Endometrial microvascular endothelial cells (primary cell): ENCODE data around the gene LDLR. TPM values are rescaled to one million over a fixed set of nuclear protein-coding genes. Genes with fewer than 3 reads are reported as not detected.
"Not testable (repeated sequence)": the region's sequence is repeated elsewhere in the genome, so short reads cannot be mapped to it uniquely, and the experiment has no call there.

Source experiments
- in situ Hi-C: cut with HindIII; loops from 2 replicates; pipeline ENCODE4 v1.10.0; 2017; ENCODE audit warnings: low sequenced_read_pairs, low pct_unique_long_range_greater_than_20kb; ENCODE audit errors: inconsistent ontology term
- total RNA-seq: library from RNA; depleted of rRNA; stranded (reverse); fragments of >200 nt; gene quantifications from one replicate; pipeline ENCODE4 v1.2.3, GENCODE V29; 2015; ENCODE audit errors: inconsistent ontology term

Gene LDLR
- total RNA-seq, 1 donor from 2014 or later = 99.5 TPM

DNA sequence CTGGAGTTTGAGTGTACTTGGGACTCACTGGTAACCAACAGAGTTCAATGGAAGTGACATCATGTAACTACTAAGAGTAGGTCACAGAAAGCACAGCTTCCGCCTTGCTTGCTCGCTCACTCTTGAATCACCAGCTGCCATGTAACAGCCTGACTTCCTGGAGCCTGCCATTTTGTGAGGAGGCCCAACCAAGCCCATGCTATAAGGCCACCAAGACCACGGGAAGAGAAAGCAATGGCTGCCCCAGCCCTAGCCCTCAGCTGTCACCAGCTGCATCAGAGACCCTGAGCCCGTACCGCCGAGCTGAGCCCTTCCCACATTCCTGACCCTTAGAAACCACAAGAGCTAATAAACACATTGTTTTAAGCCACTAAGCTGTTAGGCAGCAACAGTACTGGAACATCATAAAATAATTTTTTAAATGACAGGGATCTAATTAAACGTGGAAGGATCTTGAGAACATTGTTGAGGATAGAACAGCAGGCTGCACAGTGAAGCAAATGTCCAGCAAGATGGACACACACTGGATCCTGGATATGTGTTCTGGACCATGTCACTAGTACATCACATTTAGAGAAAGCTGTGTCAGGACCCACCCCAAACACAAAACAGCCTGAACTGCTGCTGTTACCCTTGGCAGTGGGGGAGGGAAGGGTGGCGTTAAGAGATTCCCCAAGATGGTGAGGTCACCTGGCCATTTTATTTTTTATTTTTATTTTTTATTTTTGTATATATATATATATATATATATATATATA, 21.7 kb upstream of the LDLR start:
- in situ Hi-C loops = no loop called here

DNA sequence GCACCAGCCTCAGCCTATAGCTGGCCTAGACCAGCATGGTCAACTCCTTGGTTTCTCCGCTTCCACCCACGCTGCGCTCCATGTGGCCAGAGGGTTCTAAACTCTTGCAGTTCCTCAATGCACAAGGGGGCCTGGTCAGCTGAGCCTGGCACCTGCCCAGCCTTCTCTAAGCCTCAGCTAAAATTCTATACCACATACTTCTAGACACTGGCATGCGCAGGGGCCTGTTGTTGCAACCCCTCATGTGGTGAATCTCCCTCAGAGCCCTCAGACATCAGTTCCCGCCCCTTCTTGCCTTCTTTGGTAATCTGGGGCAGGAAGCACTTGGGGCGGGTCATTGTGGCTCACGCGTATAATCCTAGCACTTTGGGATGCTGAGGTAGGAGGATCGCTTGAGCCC, 19.7 kb upstream of the LDLR start:
- in situ Hi-C loops = no loop called here

DNA sequence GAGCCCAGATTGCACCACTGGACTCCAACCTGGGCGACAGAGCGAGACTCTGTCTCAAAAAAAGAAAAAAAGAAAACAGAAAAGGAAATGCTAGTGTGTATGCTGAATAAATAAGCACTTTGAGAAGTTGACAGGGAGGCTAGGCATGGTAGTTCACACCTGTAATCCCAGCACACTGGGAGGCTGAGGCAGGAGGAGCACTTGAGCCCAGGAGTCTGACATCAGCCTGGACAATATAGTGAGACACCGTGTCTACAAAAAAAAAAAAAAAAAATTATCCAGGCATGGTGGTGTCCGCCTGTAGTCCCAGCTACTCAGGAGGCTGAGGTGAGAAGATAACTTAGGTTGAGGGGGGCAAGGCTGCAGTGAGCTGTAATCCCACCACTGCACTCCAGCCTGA, 19.1 kb upstream of the LDLR start:
- in situ Hi-C loops = no loop called here

DNA sequence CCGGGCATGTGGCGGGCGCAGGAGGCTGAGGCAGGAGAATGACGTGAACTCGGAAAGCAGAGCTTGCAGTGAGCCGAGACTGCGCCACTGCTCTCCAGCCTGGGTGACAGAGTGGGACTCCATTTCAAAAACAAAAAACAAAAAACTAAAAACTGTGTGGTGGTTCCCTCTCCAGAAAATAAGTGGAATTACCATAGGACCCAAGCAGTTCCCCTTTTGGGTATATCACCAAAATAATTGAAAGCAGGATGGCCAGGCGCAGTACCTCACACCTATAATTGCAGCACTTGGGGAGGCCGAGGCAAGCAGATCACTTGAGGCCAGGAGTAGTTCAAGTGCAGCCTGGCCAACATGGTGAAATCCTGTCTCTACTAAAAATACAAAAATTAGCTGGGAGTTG, 15.7 kb upstream of the LDLR start:
- in situ Hi-C loops = no loop called here

DNA sequence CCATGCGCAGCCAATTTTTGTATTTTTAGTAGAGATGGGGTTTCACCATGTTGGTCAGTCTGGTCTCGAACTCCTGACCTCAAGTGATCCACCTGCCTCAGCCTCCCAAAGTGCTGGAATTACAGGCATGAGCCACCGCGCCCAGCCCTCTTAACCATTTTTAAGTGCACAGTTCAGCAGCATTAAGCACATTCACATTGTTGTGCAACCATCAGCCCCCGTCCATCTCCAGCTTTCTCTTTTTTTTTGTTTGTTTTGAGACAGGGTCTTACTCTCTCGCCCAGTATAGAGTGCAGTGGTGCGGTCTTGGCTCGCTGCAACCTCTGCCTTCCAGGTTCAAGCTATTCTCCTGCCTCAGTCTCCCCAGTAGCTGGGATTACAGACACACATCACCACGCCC, 12.5 kb upstream of the LDLR start:
- in situ Hi-C loops = not testable (repeated sequence)

DNA sequence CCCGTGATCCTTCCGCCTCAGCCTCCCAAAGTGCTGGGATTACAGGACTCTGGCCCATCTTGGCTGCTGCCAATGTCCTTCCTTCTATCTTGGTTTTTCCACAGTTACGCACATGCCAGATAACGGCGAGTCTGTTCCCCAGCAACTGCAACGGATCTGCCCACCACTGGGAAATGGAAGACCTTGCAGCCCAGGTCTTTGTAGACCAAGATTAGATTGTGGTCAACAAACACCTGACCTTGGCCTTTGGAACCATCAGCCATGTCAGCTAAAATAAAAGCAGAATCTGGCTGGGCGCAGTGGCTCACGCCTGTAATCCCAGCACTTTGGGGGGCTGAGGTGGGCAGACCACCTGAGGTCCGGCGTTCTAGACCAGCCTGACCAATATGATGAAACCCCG, 10.4 kb upstream of the LDLR start:
- in situ Hi-C loops = no loop called here

DNA sequence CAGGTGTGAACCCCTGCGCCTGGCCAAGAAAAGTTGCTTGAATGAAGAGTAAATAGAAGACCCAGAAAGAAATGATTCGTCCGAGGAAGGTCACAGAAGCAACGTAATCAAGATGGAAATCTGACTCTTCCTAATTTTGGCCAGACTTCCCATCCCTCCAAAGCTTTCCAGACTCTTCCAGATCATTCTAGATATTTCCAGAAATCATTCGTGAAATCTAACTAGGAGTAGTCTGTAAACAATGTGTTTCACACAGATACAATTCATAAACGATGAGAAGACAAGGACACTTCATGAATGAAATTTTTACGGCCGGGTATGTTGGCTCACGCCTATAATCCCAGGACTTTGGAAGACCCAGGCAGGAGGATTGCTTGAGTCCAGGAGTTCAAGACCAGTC, 9.3 kb upstream of the LDLR start:
- in situ Hi-C loops = no loop called here

DNA sequence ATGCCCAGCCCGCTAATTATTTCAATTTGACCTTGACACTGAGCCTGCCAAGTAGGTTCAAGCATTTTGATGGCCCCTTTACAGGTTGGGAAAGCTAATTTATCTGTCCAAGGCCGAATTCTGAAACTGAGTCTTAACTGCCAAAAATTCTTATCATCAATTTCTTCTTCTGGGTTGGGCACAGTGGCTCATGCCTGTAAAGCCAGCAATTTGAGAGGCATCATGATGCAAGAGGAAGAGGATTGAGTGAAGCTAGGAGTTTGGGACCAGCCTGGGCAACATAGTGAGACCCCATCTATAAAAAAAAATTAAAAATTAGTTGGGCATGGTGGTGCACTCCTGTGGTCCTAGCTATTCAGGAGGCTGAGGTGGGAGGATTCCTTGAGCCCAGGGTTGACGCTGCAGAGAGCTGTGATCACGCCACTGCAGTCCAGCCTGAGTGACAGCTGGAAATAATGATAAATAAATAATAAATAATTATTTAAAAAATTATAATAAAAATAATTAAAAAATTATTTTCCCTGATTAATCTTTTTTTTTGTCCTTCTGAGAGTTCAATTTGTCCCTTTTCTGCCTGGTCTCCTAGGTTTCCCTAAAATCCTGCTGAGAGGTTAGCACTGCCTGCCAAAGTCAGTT, 1.3 kb upstream of the LDLR start:
- in situ Hi-C loops = no loop called here

DNA sequence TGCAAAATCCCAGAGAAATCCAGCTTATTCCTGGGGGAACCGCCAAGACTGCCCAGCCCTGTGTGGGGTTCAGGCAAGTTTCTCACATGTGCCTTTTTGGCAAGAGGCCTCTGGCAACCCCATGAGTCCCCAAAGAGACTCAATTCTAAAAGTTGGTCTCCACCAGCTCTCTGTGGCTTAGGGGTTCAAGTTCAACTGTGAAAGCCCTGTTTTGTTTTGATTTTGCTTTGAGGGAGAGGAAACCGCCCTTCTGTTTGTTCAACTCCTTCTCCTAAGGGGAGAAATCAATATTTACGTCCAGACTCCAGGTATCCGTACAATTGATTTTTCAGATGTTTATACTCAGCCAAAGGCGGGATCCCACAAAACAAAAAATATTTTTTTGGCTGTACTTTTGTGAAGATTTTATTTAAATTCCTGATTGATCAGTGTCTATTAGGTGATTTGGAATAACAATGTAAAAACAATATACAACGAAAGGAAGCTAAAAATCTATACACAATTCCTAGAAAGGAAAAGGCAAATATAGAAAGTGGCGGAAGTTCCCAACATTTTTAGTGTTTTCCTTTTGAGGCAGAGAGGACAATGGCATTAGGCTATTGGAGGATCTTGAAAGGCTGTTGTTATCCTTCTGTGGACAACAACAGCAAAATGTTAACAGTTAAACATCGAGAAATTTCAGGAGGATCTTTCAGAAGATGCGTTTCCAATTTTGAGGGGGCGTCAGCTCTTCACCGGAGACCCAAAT, 583 bp upstream of the LDLR start:
- in situ Hi-C loops = no loop called here

DNA sequence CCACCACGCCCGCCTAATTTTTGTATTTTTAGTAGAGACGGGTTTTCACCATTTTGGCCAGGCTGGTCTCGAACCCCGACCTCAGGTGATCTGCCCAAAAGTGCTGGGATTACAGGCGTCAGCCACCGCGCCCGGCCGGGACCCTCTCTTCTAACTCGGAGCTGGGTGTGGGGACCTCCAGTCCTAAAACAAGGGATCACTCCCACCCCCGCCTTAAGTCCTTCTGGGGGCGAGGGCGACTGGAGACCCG, 676 bp downstream of the LDLR start:
- in situ Hi-C loops = not testable (repeated sequence)

DNA sequence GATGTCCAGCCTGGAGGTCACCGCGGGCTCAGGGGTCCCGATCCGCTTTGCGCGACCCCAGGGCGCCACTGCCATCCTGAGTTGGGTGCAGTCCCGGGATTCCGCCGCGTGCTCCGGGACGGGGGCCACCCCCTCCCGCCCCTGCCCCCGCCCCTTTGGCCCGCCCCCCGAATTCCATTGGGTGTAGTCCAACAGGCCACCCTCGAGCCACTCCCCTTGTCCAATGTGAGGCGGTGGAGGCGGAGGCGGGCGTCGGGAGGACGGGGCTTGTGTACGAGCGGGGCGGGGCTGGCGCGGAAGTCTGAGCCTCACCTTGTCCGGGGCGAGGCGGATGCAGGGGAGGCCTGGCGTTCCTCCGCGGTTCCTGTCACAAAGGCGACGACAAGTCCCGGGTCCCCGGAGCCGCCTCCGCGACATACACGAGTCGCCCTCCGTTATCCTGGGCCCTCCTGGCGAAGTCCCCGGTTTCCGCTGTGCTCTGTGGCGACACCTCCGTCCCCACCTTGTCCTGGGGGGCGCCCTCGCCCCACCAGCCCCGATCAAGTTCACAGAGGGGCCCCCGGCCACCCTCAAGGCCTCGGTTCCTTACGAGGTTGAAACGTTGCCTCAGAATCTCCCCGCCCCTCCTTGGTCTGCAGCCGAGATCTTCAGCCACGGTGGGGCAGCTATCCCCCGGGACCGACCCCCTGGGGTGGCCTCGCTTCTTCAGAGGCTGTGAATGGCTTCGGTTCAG, 1.2 kb downstream of the LDLR start:
- in situ Hi-C loops = no loop called here

DNA sequence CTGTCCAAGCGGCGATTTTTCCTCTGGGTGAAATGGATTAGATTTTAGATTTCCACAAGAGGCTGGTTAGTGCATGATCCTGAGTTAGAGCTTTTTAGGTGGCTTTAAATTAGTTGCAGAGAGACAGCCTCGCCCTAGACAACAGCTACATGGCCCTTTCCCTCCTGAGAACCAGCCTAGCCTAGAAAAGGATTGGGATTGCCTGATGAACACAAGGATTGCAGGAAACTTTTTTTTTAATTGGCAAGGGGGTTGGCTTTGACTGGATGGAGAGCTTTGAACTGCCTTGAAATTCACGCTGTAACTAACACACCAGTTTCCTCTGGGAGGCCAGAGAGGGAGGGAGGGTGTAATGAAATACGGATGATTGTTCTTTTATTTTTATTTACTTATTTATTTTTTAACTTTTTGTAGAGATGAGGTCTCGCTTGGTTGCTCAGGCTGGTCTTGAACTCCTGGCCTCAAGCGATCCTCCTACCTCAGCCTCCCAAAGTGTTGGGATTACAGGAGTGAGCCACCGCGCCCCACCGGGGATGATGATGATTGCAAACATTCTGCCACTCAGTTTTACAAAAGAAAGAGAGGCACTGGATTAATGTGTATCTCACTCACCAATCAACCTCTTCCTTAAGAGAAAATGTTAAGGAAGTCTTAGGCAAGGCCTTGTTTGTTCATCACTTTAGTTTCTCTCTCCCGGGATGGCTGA, 1.9 kb downstream of the LDLR start:
- in situ Hi-C loops = no loop called here

DNA sequence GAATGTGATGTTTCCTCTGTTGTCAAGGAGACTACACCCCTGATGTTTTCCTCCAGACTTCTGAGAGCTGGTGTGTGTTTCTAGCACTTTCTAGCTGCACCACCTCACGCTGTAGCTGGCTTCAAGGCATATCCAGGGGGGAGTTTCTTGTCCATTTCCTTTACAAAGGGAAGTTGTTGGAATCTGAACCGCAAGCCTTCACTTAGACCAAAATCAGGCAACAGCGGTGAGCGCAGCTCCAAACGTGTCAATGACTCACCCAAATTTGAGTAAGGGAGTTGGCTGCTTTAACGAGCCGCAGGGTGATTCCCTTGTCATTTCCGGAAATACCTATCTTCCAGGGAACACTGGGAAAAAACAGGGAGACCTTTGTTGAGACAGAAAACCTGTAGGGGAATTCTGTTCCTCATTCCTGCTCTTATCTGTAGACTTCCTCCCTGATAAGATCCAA, 2.5 kb downstream of the LDLR start:
- in situ Hi-C loops = no loop called here

DNA sequence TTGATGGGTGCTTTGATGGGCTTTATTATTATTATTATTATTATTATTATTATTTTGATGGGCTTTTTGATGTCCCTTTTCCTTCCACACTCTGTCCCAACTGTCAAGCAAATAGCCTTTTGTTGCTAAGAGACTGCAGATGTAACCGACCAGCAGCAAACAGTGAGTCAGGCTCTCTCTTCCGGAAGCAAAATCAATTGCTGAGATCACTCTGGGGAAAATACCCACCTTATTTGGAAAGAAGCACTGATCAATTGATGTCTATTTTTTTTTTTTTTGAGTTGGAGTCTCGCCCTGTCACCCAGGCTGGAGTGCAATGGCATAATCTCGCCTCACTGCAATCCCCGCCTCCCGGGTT, 2.9 kb downstream of the LDLR start:
- in situ Hi-C loops = no loop called here

DNA sequence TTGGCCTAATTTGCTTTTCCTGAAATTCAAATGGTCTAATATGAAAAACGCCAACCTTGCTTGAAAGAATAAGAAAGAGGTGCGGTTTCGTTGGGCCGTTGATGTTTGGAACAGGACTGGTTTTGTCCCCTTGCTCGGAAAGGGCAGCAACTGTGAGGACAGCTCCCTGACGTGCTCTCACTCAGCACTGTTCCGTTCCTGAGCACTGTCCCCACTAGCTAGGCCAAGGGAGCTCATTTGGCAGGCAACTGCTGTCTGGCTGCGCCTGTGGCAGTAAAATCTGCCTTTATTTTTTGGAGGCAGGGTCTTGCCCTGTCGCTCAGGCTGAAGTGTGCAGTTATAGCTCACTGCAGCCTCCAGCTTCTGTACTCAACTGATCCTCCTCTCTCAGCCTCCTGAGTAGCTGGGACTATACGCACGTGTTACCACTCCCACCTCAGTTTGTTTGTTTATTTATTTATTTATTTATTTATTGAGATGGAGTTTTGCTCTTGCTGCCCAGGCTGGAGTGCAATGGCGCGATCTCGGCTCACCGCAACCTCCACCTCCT, 4.5 kb downstream of the LDLR start:
- in situ Hi-C loops = no loop called here

DNA sequence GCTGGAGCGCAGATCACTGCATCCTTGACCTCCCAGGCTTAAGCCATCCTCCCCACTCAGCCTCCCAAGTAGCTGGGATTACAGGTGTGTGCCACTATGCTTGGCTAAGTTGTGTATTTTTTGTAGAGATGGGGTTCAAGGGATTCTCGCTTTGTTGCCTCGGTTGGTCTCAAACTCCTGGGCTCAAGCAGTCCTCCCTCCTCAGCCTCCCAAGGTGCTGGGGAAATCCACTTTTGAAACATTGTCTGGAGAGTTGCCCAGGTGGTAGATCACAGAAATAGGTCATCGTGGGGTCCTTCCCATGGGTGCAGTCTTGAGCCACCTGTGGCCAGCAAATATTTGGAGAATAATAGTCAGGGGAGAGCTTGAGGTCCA, 5.2 kb downstream of the LDLR start:
- in situ Hi-C loops = no loop called here

DNA sequence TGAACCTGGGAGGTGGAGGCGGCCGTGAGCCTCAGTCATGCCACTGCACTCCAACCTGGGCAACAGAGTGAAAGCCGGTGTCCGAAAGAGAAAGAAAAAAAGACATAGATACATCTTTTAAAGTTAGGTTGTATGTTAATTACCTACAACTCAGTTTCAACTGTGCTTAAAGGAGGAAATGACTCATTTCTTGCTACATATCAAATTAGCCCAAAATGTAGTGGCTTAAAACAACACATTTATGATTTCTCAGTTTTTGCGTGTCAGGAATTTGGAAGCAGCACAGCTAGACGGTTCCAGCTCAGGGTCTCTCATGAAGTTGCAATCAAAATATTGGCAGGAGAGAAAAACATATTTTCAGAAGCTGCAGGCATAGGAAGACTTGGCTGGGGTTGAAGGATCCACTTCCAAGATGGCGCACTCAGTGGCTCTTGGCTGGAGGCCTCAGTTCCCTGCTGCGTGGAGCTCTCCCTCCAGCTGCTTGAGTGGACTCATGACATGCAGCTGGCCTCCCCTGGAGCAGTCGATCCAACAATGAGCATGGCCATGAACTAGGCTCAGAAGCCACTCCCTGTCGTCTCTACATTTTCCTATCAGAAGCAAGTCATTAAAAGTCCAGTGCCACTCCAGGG, 7.1 kb downstream of the LDLR start:
- in situ Hi-C loops = no loop called here

DNA sequence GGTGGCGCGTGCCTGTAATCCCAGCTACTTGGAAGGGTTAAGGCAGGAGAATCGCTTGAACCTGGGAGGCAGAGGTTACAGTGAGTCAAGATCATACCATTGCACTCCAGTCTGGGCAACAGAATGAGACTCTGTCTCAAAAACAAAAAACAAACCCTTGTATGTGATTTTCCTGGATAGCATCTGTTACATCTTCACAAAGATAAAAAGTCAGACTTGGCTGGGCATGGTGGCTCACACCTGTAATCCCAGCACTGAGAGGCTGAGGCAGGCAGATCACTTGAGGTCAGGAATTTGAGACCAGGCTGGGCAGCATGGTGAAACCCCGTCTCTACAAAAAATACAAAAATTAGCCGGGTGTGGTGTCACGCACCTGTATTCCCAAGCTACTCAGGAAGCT, 8.1 kb downstream of the LDLR start:
- in situ Hi-C loops = not testable (repeated sequence)

DNA sequence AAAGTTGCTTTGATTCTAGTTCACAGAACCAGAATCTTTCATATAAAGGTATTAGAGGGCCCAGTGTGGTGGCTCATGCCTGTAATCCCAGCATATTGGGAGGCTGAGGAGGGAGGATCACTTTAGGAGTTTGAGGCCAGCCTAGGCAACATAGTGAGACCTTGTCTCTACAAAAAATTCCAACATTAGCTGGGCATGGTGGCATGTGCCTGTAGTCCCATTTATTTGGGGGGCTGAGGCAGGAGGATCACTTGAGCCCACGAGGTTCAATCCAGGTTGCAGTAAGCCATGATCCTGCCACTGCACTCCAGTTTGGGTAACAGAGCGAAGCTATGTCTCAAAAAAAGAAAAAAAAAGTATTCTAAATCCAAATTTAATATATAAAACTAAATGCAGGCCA, 9.1 kb downstream of the LDLR start:
- in situ Hi-C loops = no loop called here
